ENCODE measurements around the gene USP43.
"Not testable (repeated sequence)": the region's sequence is repeated elsewhere in the genome, so short reads cannot be mapped to it uniquely, and the experiment has no call there.

The USP43 gene

GRCh38 chr17:9636501-9636900, 8.8 kb upstream of the USP43 start:
- Histone ChIP-seq H3K36me3 (ENCODE audit: control insufficient read depth, insufficient read depth, low read length) (no peaks in the 10 kb centered on the region), H3K4me3 (replicated peaks; ENCODE audit: low read depth, low read length) (no peak overlapping the region), H3K27me3 (replicated peaks; ENCODE audit: control insufficient read depth, insufficient read depth, low read length) (no peaks in the 10 kb centered on the region)
- no peak for DNase-seq (ENCODE audit: extremely low read depth, insufficient read length)
- TF ChIP-seq, protein P1, sequence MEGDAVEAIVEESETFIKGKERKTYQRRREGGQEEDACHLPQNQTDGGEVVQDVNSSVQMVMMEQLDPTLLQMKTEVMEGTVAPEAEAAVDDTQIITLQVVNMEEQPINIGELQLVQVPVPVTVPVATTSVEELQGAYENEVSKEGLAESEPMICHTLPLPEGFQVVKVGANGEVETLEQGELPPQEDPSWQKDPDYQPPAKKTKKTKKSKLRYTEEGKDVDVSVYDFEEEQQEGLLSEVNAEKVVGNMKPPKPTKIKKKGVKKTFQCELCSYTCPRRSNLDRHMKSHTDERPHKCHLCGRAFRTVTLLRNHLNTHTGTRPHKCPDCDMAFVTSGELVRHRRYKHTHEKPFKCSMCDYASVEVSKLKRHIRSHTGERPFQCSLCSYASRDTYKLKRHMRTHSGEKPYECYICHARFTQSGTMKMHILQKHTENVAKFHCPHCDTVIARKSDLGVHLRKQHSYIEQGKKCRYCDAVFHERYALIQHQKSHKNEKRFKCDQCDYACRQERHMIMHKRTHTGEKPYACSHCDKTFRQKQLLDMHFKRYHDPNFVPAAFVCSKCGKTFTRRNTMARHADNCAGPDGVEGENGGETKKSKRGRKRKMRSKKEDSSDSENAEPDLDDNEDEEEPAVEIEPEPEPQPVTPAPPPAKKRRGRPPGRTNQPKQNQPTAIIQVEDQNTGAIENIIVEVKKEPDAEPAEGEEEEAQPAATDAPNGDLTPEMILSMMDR (IDR thresholded peaks at IDR 0.05; ENCODE audit: insufficient read depth, low read length, poor library complexity, severe bottlenecking): no peak

GRCh38 chr17:9640388-9640787, 4.9 kb upstream of the USP43 start:
- DNase-seq (ENCODE audit: extremely low read depth, insufficient read length); H3K36me3 ChIP-seq (ENCODE audit: control insufficient read depth, insufficient read depth, low read length); H3K27me3 ChIP-seq (replicated peaks; ENCODE audit: control insufficient read depth, insufficient read depth, low read length): not testable (repeated sequence)

GRCh38 chr17:9643611-9644010, 1.7 kb upstream of the USP43 start:
- TF ChIP-seq, protein P1 (IDR thresholded peaks at IDR 0.05; ENCODE audit: insufficient read depth, low read length, poor library complexity, severe bottlenecking): no peak
- peaks cover 4% of the 10 kb centered on the region for H3K27me3 ChIP-seq (replicated peaks; ENCODE audit: control insufficient read depth, insufficient read depth, low read length)
- DNase-seq (ENCODE audit: extremely low read depth, insufficient read length): no peak
- H3K36me3 ChIP-seq (ENCODE audit: control insufficient read depth, insufficient read depth, low read length): no peaks in the 10 kb centered on the region
- no peak overlapping the region for H3K4me3 ChIP-seq (replicated peaks; ENCODE audit: low read depth, low read length)

More at GRCh38 chr17:9640388-9640787, 4.9 kb upstream of the USP43 start:
- H3K4me3 ChIP-seq (replicated peaks; ENCODE audit: low read depth, low read length): not testable (repeated sequence)

- peak; percentile 39 for DNase-seq (ENCODE audit: extremely low read depth, insufficient read length)
- H3K27me3 ChIP-seq (replicated peaks; ENCODE audit: control insufficient read depth, insufficient read depth, low read length): peaks cover 4% of the 10 kb centered on the region
- no peaks in the 10 kb centered on the region for H3K36me3 ChIP-seq (ENCODE audit: control insufficient read depth, insufficient read depth, low read length)
- no peak overlapping the region for H3K4me3 ChIP-seq (replicated peaks; ENCODE audit: low read depth, low read length)
- TF ChIP-seq, protein P1 (IDR thresholded peaks at IDR 0.05; ENCODE audit: insufficient read depth, low read length, poor library complexity, severe bottlenecking): peak; percentile 11
These were observed 681 bp downstream of the USP43 start for GRCh38 chr17:9645851-9646545.

DNA sequence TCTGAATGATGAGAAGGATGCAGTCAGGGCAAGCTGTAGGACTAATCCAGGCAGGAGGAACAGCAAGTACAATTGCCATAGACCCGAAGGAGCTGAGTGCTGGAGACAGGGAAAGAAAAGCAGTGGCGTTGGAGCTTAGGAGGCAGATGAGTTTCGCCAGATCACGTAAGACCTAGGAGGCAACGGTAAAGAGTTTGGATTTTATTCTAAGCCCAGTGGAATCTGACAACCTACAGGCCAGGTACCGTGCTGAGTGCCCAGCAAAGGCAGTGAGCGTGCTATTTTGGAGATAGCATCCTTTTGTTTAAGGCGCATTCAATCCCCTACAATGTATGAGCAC, 1.2 kb downstream of the USP43 start:
- H3K27me3 ChIP-seq (replicated peaks; ENCODE audit: control insufficient read depth, insufficient read depth, low read length): peaks cover 4% of the 10 kb centered on the region
- no peak overlapping the region for H3K4me3 ChIP-seq (replicated peaks; ENCODE audit: low read depth, low read length)
- no peak for DNase-seq (ENCODE audit: extremely low read depth, insufficient read length)
- no peaks in the 10 kb centered on the region for H3K36me3 ChIP-seq (ENCODE audit: control insufficient read depth, insufficient read depth, low read length)
- TF ChIP-seq, protein P1 (IDR thresholded peaks at IDR 0.05; ENCODE audit: insufficient read depth, low read length, poor library complexity, severe bottlenecking): no peak

GRCh38 chr17:9647014-9647413, 1.7 kb downstream of the USP43 start:
- TF ChIP-seq, protein P1 (IDR thresholded peaks at IDR 0.05; ENCODE audit: insufficient read depth, low read length, poor library complexity, severe bottlenecking): no peak
- no peak overlapping the region for H3K4me3 ChIP-seq (replicated peaks; ENCODE audit: low read depth, low read length)
- no peak for DNase-seq (ENCODE audit: extremely low read depth, insufficient read length)
- peaks cover 4% of the 10 kb centered on the region for H3K27me3 ChIP-seq (replicated peaks; ENCODE audit: control insufficient read depth, insufficient read depth, low read length)
- no peaks in the 10 kb centered on the region for H3K36me3 ChIP-seq (ENCODE audit: control insufficient read depth, insufficient read depth, low read length)

Measured in GM06990 (cell line).